GM12892 (cell line): Measurements from ENCODE around the gene PLPP4.

Experiments used
- POLR2A ChIP-seq: IDR thresholded peaks from 2 replicates; pipeline ENCODE4 v1.6.1; 2011; ENCODE audit warnings: low read depth, low read length, control low read depth
- POLR2AphosphoS5 ChIP-seq: IDR thresholded peaks from 2 replicates; pipeline ENCODE4 v1.6.1; 2011; ENCODE audit warnings: low read depth, low read length, control low read depth
- TAF1 ChIP-seq: IDR thresholded peaks from 2 replicates; pipeline ENCODE4 v1.6.1; 2011; ENCODE audit warnings: low read depth, mild to moderate bottlenecking, control low read depth, low read length, borderline replicate concordance

DNA sequence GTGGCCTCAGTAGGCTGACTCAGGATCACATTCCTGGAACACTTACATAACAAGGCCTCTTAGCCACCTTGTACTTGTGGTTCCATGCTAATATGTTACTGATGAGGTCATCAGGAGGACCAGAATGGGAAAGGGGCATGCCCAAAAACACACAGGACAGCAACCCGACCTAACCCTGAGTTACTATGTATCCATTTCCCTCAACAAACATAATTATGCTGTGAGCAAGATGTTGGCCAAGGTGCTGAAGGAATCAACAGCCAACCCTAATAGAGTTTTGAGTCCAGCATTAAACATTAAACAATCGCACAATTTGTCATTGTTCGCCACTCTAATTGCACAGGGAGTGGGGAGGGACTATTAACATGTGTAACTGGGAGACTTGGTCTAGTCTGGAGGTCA is 129.4 kb downstream of the PLPP4 start:
- TF ChIP-seq POLR2A (no peak), POLR2AphosphoS5 (no peak), TAF1 (no peak)
